ENCODE measurements around the gene TAMALIN.

DNA sequence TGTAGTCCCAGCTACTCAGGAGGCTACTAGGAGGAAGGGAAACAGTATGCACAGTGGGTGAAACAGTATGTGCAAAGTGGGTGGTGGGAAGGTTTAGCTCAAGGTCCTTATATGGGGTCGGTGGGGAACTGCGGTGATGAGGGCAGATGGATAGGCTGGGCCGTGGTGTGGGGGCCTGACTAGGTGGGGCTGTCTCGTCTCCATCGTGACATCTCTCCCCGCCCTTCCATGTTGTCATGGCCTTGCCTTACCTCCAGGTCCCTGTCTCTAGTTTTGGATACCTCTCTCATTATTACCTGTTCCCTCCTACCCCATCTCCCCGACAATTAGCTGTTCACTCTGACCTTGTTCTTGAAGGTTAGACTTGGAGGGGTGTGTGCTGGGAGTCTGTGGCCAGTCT, 40.1 kb downstream of the TAMALIN start:
- TF ChIP-seq POLR2A (IDR thresholded peaks at IDR 0.05; ENCODE audit: low read length) (no peak), GATA1 (IDR thresholded peaks at IDR 0.05; ENCODE audit: low read depth, low read length) (no peak)
